ENCODE measurements around the gene S100PBP. TPM values are rescaled to one million over a fixed set of nuclear protein-coding genes. Genes with fewer than 3 reads are reported as not detected.

S100PBP gene
- total and polyA plus RNA-seq, 9 of the 15 experiments (the other 6 are each of a cell fraction or from before 2014, with no cell fraction given): 22.9 to 60.2 (median 32.9) TPM

- TF ChIP-seq, protein P1, sequence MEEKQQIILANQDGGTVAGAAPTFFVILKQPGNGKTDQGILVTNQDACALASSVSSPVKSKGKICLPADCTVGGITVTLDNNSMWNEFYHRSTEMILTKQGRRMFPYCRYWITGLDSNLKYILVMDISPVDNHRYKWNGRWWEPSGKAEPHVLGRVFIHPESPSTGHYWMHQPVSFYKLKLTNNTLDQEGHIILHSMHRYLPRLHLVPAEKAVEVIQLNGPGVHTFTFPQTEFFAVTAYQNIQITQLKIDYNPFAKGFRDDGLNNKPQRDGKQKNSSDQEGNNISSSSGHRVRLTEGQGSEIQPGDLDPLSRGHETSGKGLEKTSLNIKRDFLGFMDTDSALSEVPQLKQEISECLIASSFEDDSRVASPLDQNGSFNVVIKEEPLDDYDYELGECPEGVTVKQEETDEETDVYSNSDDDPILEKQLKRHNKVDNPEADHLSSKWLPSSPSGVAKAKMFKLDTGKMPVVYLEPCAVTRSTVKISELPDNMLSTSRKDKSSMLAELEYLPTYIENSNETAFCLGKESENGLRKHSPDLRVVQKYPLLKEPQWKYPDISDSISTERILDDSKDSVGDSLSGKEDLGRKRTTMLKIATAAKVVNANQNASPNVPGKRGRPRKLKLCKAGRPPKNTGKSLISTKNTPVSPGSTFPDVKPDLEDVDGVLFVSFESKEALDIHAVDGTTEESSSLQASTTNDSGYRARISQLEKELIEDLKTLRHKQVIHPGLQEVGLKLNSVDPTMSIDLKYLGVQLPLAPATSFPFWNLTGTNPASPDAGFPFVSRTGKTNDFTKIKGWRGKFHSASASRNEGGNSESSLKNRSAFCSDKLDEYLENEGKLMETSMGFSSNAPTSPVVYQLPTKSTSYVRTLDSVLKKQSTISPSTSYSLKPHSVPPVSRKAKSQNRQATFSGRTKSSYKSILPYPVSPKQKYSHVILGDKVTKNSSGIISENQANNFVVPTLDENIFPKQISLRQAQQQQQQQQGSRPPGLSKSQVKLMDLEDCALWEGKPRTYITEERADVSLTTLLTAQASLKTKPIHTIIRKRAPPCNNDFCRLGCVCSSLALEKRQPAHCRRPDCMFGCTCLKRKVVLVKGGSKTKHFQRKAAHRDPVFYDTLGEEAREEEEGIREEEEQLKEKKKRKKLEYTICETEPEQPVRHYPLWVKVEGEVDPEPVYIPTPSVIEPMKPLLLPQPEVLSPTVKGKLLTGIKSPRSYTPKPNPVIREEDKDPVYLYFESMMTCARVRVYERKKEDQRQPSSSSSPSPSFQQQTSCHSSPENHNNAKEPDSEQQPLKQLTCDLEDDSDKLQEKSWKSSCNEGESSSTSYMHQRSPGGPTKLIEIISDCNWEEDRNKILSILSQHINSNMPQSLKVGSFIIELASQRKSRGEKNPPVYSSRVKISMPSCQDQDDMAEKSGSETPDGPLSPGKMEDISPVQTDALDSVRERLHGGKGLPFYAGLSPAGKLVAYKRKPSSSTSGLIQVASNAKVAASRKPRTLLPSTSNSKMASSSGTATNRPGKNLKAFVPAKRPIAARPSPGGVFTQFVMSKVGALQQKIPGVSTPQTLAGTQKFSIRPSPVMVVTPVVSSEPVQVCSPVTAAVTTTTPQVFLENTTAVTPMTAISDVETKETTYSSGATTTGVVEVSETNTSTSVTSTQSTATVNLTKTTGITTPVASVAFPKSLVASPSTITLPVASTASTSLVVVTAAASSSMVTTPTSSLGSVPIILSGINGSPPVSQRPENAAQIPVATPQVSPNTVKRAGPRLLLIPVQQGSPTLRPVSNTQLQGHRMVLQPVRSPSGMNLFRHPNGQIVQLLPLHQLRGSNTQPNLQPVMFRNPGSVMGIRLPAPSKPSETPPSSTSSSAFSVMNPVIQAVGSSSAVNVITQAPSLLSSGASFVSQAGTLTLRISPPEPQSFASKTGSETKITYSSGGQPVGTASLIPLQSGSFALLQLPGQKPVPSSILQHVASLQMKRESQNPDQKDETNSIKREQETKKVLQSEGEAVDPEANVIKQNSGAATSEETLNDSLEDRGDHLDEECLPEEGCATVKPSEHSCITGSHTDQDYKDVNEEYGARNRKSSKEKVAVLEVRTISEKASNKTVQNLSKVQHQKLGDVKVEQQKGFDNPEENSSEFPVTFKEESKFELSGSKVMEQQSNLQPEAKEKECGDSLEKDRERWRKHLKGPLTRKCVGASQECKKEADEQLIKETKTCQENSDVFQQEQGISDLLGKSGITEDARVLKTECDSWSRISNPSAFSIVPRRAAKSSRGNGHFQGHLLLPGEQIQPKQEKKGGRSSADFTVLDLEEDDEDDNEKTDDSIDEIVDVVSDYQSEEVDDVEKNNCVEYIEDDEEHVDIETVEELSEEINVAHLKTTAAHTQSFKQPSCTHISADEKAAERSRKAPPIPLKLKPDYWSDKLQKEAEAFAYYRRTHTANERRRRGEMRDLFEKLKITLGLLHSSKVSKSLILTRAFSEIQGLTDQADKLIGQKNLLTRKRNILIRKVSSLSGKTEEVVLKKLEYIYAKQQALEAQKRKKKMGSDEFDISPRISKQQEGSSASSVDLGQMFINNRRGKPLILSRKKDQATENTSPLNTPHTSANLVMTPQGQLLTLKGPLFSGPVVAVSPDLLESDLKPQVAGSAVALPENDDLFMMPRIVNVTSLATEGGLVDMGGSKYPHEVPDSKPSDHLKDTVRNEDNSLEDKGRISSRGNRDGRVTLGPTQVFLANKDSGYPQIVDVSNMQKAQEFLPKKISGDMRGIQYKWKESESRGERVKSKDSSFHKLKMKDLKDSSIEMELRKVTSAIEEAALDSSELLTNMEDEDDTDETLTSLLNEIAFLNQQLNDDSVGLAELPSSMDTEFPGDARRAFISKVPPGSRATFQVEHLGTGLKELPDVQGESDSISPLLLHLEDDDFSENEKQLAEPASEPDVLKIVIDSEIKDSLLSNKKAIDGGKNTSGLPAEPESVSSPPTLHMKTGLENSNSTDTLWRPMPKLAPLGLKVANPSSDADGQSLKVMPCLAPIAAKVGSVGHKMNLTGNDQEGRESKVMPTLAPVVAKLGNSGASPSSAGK (IDR thresholded peaks at IDR 0.05): no peak
- TF ChIP-seq PCBP2 (IDR thresholded peaks at IDR 0.05; ENCODE audit: low read depth, low read length, poor library complexity, severe bottlenecking) (no peak), ZSCAN32 (CRISPR knock-in tag; IDR thresholded peaks at IDR 0.05) (no peak), ZNF644 (tag; IDR thresholded peaks at IDR 0.05; ENCODE audit: low read depth) (no peak), PYGO2 (tag; IDR thresholded peaks at IDR 0.05) (no peak), MCM7 (IDR thresholded peaks at IDR 0.05) (no peak), ZKSCAN1 (IDR thresholded peaks at IDR 0.05; ENCODE audit: low read depth, low read length) (no peak), ZNF589 (CRISPR knock-in tag; IDR thresholded peaks at IDR 0.05; ENCODE audit: low read depth) (no peak)
Observed at GRCh38 chr1:32831878-32832277, 14.4 kb downstream of the S100PBP start (continued).

Measured in K562 (cell line).